GM18861 (cell line): ENCODE results near the gene CTSW.

Experiments used
- ATAC-seq: cut with Tn5 transposase; IDR thresholded peaks from one replicate; pipeline ENCODE4 v1.9.1; 2021; ENCODE audit not compliant: unreplicated experiment

The CTSW gene

DNA sequence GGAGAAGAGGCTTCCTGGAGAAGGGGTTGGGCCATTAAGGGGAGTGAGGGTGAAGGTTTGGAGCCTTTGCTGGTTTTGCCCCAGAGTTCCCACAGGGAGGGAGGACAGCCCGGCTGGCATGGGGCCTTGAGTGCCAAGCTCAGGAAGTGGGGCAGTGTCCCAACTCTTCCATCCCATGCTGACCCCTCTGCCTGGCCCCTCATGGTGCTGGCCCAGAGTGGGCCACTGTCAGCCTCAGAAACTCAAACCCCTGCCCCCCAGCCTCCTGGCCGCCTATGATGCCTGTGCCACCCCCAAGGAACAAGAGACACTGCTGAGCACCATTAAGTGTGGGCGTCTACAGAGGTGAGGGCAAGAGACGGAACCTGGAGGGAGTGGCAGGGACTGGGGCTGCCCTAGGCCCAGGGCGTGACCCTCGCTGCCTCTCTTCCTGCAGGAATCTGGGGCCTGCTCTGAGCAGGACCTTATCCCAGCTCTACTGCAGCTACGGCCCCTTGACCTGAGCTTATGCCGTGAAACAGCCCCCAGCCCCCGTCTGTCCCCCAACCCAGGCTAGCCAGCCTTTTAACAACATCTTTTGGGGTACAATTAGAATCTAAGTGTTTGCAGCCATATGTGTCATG lies 14.0 kb upstream of the CTSW start:
- no peak for ATAC-seq

DNA sequence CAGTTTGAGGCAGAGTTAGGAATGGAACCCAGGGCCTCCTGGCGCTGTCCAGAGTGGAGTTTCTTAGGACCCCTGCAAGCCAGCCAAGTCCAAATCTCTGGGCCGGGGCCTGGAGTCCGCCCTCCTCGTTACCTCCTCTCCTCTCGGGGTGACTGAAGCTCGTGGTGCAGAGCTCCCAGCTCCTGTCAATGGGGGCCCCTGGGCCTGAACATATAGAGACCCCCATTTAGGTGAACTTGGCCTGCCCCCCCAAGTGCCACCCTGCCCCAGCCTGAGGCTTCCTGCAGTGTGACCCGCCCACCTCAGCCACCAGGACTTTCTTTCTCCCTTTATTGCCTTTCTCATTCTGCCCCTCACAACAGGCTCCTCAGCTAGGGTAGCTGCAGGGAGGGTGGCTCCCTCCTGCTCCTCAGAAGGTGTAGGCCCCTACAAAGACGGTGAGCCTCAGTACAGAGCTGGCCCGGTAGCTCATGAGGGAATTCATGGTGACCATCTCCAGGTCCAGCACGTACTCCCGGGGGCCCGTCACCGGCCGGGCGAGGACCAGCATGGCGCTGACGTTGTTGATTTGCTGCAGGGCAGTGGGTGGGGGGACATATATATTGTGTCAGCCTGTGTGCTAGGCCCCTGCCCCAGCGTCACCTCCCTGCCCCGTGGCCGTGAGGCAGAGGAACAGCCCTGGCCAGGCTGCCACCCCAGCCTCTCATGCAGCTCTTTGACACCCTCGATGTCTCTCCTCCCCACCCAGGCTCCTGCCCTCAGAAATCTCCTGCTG lies 12.9 kb upstream of the CTSW start:
- ATAC-seq, result no peak

DNA sequence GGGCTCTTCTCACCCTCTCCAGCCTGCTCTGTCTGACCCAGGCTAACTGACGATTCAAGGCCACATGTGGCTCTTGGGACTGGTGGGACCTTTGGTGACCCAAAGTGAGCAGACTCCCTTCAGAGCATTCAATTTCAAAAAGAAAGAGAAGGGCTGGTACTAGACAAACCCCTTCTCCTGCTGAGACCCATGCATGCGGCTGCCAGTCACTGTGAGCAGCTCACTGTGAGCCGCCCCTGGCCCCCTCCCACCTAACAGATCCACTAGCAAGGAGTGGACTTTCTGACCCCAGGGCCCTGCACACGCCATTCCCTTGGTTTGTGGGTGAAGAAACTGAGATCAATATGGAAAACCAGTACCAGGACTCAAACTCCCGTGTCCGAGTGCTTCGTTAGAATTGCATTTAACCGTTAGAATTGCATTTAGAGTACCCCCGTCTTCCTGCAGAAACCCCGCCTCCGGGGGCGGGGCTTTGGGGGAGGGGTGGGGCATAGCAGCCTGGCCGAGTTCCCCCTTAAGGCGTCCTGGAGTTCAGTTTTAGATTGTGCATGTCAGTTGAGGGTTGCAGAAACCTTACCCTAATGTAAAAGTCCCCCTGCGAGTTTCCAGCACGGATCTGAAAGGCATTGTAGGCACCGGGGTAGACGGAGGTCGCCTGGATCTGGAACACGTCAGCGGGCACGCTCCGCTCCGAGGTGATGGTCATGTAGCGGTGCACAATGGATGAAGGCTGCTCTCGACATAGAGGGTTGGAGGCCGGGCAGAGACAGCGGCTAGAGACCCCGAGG lies 12.2 kb upstream of the CTSW start:
- ATAC-seq, result no peak

DNA sequence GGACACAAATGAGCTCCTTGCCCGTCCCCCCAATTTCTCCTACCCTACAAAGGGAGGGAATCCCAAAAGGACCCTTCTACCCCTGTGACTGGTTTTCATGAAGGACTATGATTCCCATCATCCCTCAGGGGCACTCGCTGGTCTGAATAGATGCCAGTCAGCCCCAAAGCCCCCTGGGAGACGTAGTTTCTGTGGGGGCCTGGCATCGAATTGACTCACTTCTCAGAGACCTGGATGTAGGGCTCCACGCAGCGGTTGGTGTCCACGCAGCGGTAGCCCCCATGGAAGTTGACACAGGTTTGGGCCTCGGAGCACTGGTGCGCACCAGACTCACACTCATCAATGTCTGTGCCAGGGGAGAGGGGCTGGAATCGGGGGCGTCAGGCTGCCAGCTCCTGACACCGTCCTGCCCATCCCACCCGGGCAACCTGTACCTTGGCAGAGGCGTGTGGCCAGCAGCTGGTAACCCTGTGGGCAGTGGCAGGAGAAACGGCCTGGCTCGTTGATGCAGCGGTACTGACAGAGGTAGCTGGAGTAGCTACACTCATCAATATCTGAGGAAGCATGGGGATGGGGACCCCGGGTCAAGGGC lies 11.5 kb upstream of the CTSW start:
- no peak for ATAC-seq

DNA sequence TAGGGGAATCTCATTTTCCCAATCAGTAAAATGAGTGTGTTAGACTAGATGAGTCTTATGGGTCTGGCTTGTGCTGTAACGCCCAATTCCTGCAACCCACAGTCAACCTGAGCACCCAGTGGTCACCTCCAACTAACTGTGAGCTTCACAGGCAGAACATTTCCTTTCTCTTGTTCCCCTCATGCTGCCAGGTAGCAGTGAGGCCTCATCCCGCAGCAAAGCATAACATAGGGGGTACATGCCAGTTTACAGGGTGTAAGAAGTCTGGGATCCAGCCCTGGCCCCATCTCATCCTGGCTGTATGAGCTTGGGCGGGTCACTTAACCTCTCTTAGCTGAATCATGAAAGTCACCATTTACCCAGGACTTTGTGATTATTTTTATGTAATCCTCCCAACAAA lies 10.7 kb upstream of the CTSW start:
- no peak for ATAC-seq

DNA sequence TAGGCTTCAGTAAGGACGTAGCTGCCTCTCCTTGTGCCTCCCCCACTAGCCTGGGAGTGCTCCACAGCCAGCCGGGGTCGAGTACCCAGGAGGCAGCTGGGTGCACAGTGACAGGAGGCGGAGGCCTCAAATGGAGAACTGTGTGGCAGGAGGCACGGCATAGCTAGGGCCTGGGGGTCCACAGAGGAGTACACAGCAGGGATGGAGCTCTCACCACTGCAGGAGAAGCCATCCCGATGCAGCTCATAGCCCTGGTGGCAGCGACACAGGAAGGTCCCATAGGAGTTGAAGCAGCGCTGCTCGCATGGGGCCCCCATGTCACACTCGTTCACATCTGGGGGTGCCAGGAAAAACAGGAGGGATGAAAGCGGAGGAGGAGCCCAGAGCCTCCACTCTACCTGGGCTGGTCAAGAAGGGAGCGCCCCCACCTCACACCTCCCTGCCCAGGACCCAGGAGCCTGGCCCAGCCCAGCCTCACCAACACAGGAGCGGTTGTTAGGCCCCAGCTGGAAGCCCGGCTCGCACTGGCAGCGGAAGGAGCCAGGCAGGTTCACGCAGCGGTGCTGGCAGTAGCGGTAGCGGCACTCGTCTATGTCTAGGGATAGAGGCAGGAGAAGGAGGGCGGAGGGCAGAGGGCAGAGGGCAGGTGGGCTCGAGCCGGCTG lies 9.9 kb upstream of the CTSW start:
- ATAC-seq, result no peak

DNA sequence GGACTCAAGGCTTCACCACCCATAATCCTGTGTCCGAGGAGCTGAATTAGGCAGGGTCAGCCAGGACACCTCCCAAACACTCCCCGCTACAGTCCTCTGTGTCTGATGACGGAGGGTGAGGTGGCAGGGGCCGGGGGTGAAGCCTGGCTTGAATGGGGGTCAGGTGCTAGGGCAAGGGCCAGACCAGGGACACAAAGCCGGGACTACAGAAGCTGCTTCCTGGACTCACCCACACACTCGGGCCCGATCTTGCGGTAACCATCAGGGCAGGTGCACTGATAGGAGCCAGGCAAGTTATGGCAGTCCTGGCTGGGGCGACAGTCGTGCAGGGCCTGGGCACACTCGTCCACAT lies 9.4 kb upstream of the CTSW start:
- no peak for ATAC-seq

DNA sequence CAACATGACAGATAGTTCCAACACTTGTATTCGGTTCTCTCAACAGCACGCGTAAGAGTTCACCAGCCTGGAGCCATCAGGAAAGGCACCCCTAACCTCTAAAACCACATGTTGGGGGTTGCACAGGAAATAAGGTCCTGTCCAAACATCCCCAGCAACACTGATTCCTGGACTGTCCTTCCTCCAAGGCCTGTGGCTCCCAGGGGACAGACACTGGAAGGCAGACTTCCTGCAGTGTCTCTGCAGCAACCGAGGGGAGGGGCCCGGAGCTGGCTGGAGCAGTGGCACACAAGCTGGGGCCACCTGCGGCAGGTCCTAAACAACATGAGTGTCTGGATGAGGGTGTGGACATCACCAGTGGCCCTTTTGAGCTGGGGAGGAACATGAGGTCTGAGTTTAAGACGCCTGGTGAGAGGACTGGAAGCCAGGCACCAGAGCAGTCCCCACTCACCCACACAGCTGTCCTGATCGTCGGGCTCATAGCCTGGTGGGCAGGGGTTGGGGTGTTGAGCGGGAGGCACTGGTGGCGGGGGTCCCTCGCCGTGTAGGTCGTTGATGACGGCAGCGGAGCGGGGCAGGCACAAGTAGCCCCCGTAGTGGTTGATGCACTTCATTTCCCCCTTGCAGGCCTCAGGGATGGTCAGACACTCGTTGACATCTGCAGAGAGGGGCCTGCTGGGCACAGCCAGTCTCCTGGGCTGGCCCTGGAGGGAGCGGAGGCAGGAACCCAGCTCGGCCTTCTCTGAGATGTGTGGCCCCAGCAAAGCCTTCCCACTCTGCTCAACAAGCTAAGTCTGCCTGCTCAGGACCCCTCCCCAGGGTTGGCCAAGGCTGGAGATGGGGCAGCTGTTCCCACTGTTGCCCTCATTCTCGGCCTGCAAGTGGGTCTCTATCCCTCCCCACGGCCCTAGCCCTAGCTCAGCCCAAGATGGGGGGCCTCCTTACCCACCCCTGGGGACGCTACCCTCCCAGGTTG lies 8.6 kb upstream of the CTSW start:
- ATAC-seq, result no peak

DNA sequence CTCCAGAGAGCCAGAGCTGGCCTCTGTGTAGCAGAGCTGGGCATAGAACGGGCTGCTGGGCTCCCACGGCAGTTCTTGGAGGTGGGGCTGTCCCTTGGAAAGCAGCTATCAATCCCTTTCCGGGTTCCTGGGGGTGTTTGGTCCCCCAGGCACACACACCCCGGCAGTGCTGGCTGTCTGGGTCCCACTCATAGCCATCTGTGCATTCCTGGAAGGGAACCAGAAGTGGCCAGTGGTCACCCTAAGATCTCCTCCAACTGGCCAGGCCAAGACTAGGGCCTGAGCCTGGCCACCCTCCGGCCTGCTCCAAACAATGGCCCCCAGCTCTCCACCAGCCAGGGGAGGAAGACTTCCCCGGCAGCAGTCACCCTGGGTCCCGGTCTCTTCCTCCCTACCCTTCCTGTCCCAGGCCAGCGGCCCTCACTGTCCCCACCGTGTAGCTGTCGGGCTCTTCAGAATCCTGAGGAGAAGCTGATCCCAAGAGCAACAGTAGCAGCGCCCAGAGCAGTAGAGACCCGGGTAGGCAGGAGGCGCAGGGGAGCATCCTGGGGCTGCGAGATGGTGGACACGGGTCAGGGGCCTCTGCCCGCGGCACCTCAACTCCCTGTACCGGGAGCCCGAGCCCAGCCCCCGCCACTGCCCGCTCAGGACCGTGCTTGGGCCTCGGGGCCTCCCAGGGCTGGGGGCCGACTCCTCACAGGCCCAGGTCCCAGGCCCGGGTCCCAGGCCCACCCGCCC lies 7.7 kb upstream of the CTSW start:
- ATAC-seq, result no peak

DNA sequence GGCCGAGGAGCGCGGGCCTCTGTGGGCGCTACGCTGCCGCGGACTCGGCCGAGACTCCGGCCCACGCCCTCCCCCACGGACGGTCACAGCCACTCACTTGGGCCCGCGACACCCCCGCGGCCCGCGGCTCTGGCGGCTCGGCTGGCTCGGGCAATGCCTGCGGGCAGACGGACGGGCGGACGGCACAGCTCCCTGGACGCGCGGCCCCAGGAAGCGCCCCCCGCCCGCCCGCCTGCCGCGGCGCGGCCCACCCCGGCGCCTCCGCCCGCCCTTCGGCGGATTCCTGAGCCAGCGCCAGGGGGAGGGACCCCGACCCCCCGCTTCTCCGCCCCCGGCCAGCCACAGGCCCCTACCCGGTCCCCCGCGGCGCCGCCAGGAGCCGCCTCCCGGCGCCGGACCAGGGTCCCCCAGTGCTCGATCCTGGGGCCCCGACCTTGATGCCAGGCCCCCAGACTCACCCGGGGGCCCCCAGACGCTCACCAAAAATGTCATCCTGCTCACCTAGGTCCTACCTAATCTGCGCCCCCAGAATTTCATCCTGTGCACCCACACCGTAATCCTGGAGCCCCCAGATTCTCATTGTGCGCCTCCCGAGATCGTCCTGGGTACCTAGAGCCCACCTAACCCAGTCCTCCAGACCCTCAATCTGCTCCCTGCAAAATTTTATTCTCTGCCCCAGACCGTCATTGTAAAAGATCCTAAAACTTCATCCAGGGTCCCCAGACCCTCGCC lies 6.9 kb upstream of the CTSW start, which contains the start of gene EFEMP2:
Gene EFEMP2, minus strand, starts transcription at position 215 of the 732 bp plus-strand sequence. CDS start 446 bp downstream, outside the sequence.
- ATAC-seq, result no peak

DNA sequence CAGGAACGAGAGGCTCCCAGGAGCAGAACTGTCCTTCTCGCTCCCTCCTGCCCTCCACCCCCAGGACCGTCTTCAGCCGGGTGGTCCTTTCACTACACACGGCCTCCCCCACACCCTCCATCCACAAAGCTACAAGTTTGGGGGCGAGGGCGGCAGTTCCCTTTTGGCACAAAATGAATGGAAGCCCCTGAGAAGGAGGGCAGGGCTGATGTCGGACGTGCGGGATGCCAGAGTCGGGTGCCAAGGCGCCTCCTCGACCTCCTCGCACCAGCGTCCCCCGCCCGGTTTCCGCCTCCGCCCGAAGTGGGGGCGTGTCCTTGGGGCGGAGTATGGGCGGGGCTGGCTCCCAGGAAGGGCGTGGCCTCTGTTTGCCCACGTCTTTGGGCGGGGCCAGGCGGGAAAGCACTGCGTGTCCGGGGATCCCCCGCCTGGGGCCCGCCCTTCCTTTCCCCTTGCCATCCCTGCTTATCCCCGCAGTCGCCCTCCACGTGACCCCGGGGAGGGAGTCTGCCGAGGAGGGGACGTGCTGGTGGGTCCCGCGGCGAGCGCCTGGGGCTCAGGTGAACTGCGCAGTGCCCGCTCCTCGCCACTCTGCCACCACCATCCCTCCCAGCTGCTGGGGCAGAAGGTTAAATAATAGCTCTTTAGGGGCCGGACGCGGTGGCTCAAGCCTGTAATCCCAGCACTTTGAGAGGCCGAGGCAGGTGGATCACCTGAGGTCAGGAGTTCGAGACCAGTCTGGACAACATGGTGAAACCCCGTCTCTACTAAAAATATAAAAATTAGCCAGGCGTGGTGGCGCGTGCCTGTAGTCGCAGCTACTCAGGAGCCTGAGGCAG lies 6.1 kb upstream of the CTSW start:
- ATAC-seq, result peak; percentile 61

DNA sequence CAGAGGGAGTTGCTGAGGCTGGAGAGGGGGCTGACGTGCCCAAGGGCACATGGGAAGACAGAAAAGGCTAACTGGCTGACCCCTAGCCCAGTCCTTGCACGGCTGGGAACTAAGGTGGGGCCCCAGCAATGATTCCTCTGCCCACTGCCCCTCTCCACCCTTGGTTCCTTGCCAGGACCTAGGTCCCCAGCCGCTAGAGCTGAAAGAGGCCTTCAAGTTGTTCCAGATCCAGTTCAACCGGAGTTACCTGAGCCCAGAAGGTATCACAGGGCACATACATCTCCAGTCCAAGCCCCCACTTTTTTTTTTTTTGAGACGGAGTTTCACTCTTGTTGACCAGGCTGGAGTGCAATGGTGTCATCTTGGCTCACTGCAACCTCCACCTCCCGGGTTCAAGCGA lies 390 bp downstream of the CTSW start:
- no peak for ATAC-seq

DNA sequence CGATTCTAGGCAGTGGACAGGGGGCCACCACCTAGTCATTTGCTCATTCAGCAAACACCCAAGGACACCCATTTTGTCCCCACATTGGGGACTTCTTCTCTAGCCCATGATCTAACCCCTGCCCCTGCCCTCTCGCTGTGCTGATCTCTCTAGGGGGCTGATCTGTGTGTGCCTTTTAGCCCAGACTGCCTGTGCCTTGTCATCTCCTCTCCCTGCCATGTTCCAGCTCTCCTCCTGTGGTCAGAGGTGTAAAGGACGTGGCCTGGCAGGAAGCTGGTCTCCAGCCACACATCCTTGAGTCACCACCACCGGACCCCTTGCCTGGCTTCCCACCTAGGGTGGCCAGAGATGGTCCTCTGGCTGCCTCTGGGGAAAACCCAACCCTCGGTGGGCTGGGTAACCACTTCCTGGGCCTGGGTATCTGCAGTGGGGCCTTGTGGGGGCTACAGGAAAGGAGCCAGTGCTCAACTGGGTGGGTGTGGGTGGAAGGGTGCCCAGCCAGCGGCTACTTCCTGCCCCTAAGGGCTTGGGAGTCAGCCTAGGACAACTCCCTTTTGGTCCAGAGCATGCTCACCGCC lies 1.3 kb downstream of the CTSW start:
- no peak for ATAC-seq

DNA sequence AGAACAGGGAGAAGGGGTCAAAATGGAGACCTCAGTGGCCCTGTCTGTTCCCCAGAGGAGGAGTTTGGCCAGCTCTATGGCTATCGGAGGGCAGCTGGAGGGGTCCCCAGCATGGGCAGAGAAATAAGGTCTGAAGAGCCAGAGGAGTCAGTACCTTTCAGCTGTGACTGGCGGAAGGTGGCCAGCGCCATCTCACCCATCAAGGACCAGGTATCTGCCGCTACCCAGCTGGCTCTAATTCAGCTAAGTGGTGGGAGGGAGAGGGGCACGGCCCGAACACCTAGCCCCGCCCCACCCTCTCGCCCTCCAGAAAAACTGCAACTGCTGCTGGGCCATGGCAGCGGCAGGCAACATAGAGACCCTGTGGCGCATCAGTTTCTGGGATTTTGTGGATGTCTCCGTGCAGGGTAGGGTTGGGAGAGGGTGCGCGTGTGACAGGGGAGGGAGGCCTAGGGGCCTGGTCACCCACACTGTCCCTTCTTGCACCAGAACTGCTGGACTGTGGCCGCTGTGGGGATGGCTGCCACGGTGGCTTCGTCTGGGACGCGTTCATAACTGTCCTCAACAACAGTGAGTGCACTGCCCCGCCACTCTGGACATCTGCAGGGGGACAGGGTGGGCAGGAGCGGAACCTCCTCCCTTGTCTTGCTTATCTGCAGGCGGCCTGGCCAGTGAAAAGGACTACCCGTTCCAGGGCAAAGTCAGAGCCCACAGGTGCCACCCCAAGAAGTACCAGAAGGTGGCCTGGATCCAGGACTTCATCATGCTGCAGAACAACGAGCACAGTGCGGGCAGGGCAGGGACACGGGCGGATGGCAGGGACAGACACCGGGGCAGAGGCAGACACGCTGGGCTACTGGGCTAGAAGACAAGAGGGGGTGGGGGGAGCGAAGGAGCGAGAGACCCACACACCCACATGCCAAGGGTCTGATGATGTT lies 2.8 kb downstream of the CTSW start:
- ATAC-seq, result no peak

DNA sequence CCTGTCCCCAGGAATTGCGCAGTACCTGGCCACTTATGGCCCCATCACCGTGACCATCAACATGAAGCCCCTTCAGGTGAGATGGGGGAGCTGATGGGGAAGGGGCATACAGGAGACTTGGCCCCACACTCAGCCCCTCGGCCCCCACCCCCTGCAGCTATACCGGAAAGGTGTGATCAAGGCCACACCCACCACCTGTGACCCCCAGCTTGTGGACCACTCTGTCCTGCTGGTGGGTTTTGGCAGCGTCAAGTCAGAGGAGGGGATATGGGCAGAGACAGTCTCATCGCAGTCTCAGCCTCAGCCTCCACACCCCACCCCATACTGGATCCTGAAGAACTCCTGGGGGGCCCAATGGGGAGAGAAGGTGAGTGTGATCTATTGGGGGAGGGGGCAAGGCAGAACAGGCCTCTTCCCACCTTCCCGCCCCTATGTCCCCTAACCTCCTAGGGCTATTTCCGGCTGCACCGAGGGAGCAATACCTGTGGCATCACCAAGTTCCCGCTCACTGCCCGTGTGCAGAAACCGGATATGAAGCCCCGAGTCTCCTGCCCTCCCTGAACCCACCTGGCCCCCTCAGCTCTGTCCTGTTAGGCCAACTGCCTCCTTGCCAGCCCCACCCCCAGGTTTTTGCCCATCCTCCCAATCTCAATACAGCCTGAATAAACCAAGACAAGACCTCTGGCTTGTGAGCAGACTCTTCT lies 3.6 kb downstream of the CTSW start:
- no peak for ATAC-seq
